VCaP (cell line): ENCODE data around the gene MACIR.

Source experiments
- H3K27ac ChIP-seq: fragments of 450-650 bp; 2 replicates; pipeline ENCODE4 v1.5.1; 2017
- CTCF ChIP-seq: fragments of 450-650 bp; conservative IDR thresholded peaks from 2 replicates; pipeline ENCODE4 v1.5.1; 2017; ENCODE audit warnings: mild to moderate bottlenecking, moderate library complexity

The MACIR gene

DNA sequence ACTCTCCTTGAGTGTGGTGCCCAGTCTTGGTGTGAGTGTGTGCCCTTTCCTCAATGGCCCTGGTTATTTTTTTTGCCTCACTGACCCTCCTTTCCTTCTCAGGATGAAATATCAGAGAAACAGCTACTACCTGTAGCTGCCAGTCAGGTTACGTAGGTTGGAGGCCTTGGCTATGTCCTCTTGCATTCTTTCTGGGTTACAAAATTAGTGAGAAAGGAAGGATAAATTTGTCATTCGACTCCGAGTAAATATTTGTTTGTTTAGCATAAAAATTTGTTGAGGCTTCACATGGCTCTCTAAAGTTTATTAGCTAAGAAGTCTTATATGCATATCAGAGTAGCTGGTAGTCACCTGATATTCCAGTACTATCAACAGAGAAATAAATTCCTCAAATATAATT is 15.4 kb downstream of the MACIR start:
- H3K27ac ChIP-seq, result no peak overlapping the region
- TF ChIP-seq CTCF, result no peak

DNA sequence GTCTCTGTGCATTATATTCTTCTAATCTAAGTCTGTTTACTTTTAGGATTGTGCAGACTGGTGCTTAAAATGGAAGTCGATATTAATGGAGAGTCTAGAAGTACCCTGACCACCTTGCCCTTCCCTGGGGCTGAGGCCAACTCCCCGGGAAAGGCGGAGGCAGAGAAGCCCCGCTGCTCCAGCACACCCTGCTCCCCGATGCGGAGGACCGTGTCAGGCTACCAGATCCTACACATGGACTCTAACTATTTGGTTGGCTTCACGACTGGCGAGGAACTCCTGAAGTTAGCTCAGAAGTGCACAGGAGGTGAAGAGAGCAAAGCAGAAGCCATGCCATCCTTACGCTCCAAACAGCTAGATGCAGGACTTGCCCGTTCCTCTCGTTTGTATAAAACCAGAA is 17.3 kb downstream of the MACIR start:
- no peak for TF ChIP-seq CTCF
- H3K27ac ChIP-seq, result no peak overlapping the region

- H3K27ac ChIP-seq, result no peak overlapping the region
- no peak for TF ChIP-seq CTCF
Measured at GRCh38 chr5:103280967-103281366, 22.4 kb downstream of the MACIR start.

DNA sequence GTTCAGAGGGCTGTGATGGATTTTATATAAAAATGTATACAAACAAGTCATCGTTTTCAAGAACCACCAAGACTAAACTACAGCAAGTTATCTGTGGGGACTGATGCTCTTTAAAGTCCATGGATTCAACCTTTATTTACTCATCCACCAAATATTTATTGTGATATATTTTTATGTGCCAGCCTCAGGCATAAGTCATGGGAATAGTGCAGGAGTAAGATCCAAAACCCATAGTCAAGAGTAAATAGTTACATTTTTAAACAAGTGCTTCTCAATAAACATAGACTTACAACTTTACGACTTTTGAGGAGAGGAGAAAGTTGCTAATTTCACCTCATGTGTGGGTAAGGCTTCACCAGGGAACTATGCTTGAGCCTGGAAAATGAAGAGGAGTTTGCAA is 24.6 kb downstream of the MACIR start:
- no peak for TF ChIP-seq CTCF
- H3K27ac ChIP-seq, result no peak overlapping the region

DNA sequence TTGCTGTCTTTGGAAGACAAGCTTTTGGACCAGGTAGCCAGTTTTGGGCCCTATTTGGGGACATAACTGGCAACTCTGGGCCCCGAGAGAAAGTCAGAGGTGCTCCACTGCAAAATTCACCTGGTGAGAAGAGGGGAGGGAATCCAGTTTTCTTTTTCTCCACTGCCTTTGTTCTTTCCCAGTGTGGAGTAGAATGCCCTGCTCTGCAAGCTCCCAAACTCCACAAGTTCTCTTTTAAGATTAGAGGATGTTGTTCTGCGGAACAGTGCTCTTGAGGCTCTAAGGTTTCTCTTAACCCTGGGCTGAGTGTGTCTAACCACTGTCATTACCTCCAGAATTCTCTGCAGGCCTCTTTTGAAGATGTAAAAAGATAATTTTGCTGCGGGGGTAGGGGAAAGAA is 25.3 kb downstream of the MACIR start:
- TF ChIP-seq CTCF, result no peak
- no peak overlapping the region for H3K27ac ChIP-seq

- no peak overlapping the region for H3K27ac ChIP-seq
- no peak for TF ChIP-seq CTCF
Measured at GRCh38 chr5:103286622-103287021, 28.1 kb downstream of the MACIR start.

- no peak overlapping the region for H3K27ac ChIP-seq
- no peak for TF ChIP-seq CTCF
Measured at GRCh38 chr5:103289024-103289423, 30.5 kb downstream of the MACIR start.

GRCh38 chr5:103290846-103291245 is 32.3 kb downstream of the MACIR start:
- no peak overlapping the region for H3K27ac ChIP-seq
- TF ChIP-seq CTCF, result no peak
